A673 (cell line): ENCODE results near the gene FOXJ3.

Experiments
- EZH2 ChIP-seq: fragments of 200-600 bp; sonication (generic); IDR thresholded peaks from 2 replicates; pipeline ENCODE4 v1.6.1; 2017; ENCODE audit warnings: borderline replicate concordance, low read depth, mild to moderate bottlenecking, mixed read lengths, antibody characterized with exemption, low read length; ENCODE audit not compliant: poor library complexity, severe bottlenecking
- TF ChIP-seq, protein P1 (sequence below): fragments of 300-800, 200-600 bp; sonication (generic); conservative IDR thresholded peaks from 2 replicates; pipeline ENCODE4 v1.5.1; 2017; ENCODE audit warnings: low read depth, mild to moderate bottlenecking, antibody characterized with exemption, low read length, moderate library complexity, mixed read lengths

DNA sequence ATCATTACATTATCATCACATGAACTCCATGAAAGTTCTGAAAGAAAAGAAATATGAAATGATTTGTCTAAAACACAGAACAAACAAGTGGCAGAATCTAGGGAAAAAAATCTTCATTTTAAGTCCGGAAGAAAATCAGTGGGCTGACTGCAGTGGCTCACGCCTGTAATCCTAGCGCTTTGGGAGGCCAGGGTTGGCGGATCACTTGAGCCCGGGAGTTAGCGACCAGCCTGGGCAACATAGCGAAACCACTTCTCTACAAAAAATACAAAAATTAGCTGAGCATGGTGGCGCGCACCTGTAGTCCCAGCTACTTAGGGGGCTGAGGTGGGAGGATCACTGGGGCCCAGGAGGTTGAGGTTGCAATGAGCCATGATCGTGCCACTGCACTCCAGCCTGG lies 4.8 kb downstream of the FOXJ3 start:
- TF ChIP-seq, protein P1, sequence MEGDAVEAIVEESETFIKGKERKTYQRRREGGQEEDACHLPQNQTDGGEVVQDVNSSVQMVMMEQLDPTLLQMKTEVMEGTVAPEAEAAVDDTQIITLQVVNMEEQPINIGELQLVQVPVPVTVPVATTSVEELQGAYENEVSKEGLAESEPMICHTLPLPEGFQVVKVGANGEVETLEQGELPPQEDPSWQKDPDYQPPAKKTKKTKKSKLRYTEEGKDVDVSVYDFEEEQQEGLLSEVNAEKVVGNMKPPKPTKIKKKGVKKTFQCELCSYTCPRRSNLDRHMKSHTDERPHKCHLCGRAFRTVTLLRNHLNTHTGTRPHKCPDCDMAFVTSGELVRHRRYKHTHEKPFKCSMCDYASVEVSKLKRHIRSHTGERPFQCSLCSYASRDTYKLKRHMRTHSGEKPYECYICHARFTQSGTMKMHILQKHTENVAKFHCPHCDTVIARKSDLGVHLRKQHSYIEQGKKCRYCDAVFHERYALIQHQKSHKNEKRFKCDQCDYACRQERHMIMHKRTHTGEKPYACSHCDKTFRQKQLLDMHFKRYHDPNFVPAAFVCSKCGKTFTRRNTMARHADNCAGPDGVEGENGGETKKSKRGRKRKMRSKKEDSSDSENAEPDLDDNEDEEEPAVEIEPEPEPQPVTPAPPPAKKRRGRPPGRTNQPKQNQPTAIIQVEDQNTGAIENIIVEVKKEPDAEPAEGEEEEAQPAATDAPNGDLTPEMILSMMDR: no peak
- no peak for TF ChIP-seq EZH2
